ENCODE results near the gene NDST1. TPM values are rescaled to one million over a fixed set of nuclear protein-coding genes. Genes with fewer than 3 reads are reported as not detected.

Gene NDST1
- total RNA-seq, 1 donor from 2014 or later, result 73.7 TPM

DNA sequence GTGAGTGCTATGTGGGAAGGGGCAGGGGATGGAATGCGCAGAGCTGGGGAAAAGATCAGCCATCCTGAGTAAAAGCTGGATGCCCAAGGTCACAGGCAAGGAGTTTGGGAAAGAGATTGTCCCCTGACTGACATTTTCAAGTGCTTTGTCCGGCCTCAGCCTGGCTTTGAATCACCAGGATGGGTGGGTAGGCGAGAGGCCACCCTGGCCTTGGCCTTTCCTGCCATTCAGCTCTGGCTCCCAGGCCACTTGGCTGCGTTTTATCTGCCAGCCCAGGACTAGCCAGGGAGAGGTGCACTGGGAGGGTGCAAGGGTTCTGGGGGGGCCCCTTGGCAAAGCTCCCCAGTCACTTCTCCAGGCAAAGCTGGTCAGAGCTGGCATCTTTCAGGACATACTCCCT, 95.1 kb downstream of the NDST1 start:
- no peak for DNase-seq (ENCODE audit: low read depth)

DNA sequence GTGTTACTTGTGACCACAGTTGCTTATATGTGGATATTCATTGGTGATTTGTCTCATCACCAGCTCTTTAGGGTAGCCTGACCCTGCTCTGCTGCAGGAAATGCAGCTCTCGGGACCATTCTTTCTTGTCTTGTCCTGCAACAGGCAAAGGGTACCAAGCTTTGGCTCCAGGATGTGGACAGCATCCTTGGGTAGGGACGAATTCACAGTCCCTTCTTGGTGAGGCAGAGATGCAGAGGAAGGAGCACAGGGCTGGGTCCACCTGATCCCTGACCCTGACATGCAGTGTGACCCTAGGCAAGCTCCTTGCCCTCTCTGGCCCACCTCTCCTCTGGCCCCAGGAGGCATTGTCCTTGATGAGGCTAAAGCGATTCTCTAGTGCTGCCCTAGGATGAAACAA, 95.6 kb downstream of the NDST1 start:
- no peak for DNase-seq (ENCODE audit: low read depth)

DNA sequence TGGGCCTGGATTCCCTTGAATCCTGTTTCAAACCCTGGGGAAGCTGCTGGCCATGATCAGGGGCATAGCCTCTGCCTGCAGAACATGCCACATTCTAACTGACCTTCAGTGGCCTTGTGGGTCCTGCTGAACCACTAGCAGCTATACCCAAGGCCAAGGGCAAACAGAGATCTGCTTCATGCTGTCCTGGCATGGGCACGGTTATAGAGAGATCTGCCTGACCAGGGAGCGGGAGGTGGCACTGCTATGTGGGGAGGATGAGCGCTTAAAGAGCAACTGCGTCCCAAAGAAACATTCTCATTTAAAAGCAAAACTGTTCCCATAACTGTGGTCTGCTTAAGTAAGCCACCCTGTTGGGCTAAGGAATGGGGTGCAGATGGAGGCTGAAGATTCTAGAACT, 96.1 kb downstream of the NDST1 start:
- no peak for DNase-seq (ENCODE audit: low read depth)

DNA sequence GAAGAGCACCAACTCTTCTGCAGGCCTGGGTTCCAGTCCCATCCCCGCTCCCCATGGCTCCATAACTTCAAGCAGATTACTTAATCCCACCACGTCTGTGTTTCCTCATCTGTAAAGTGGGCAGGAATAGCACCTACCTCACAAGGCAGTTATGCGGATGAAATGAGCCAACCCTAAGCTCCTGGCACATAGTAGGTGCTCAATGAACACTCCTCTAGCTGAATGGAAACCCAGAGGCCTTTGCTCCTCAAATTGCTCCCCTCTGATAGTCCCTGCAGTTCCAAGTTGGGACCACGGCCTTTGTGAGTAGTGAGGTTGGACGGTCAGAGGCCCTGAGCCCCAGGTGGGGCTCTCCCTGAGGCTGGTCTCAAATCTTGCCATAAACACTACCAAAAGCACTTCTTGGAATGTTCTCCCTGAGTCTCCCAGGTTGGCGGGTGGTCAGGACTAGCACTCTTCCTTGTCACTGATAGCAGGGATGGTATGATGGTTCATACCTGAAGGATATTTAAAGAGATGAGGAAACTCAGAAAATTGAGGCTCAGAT, 97.0 kb downstream of the NDST1 start:
- DNase-seq (ENCODE audit: low read depth), result no peak

DNA sequence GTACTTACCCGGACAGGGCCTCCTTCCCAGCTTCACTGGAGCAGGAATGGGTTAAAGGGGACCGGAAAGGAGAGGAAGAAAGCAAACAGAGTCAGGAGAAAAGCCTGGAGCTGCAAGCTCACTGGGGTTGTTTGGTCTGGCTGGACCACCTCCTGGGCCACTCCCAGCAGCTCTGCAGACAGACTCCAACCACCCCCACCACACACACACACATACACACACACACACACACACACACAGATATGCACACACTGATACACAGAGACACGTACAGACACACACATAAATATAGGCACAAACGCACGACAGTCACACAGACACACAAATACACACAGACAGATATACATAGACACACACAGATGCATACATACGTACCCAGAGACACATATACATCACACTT, 97.6 kb downstream of the NDST1 start:
- no peak for DNase-seq (ENCODE audit: low read depth)

- no peak for DNase-seq (ENCODE audit: low read depth)
Measured at GRCh38 chr5:150606476-150606875, 98.5 kb downstream of the NDST1 start.

GRCh38 chr5:150607105-150607504, 99.2 kb downstream of the NDST1 start:
- DNase-seq (ENCODE audit: low read depth), result no peak

Other genes with a start within 250 kb of the NDST1 start
- 5.0 and 8.6 TPM in 2 replicates for gene CAMK2A, start 218.4 kb upstream of the NDST1 start, total RNA-seq
- gene ARSI, start 205.2 kb upstream of the NDST1 start, total RNA-seq, result 1.7 and 2.4 TPM in 2 replicates
- gene TCOF1, start 150.4 kb upstream of the NDST1 start, total RNA-seq, result 24.8 and 33.4 TPM in 2 replicates
- gene CD74, start 95.2 kb upstream of the NDST1 start, total RNA-seq, result 1.3 and 2.9 TPM in 2 replicates
- 1,461 and 1,734 TPM in 2 replicates for gene RPS14, start 58.4 kb upstream of the NDST1 start, total RNA-seq
- gene SYNPO, start 132.5 kb downstream of the NDST1 start, total RNA-seq, result 7.8 and 8.1 TPM in 2 replicates
- 0.16 and 0.40 TPM in 2 replicates for gene MYOZ3, start 153.1 kb downstream of the NDST1 start, total RNA-seq
- 35.0 and 40.9 TPM in 2 replicates for gene RBM22, start 192.9 kb downstream of the NDST1 start, total RNA-seq